HG03064 (cell line): ENCODE measurements around the gene PKNOX2.

ENCODE experiments used
- ATAC-seq: cut with Tn5 transposase; IDR thresholded peaks from one replicate; pipeline ENCODE4 v1.9.1; 2021; ENCODE audit warnings: low read depth; ENCODE audit not compliant: unreplicated experiment

The PKNOX2 gene

GRCh38 chr11:125348674-125349309 is 184.2 kb downstream of the PKNOX2 start:
- ATAC-seq: no peak

GRCh38 chr11:125350206-125351032 is 185.9 kb downstream of the PKNOX2 start:
- ATAC-seq: no peak

- no peak for ATAC-seq
Observed at GRCh38 chr11:125351033-125351867, 186.7 kb downstream of the PKNOX2 start.

GRCh38 chr11:125351868-125352250 is 187.3 kb downstream of the PKNOX2 start:
- ATAC-seq: no peak

- no peak for ATAC-seq
Observed at GRCh38 chr11:125356797-125357196, 192.2 kb downstream of the PKNOX2 start.

- no peak for ATAC-seq
Observed at GRCh38 chr11:125357551-125357950, 193.0 kb downstream of the PKNOX2 start.

GRCh38 chr11:125358254-125358840 is 193.8 kb downstream of the PKNOX2 start:
- ATAC-seq: no peak

- ATAC-seq: no peak
Observed at GRCh38 chr11:125359130-125359529, 194.6 kb downstream of the PKNOX2 start.

GRCh38 chr11:125360066-125360465 is 195.5 kb downstream of the PKNOX2 start:
- no peak for ATAC-seq

GRCh38 chr11:125364121-125364826 is 199.7 kb downstream of the PKNOX2 start:
- no peak for ATAC-seq

- no peak for ATAC-seq
Observed at GRCh38 chr11:125365196-125365931, 200.8 kb downstream of the PKNOX2 start.

GRCh38 chr11:125367710-125368109 is 203.2 kb downstream of the PKNOX2 start:
- no peak for ATAC-seq

GRCh38 chr11:125368757-125369156 is 204.2 kb downstream of the PKNOX2 start:
- ATAC-seq: no peak

GRCh38 chr11:125369808-125370207 is 205.3 kb downstream of the PKNOX2 start:
- no peak for ATAC-seq

GRCh38 chr11:125370561-125371389 is 206.2 kb downstream of the PKNOX2 start:
- no peak for ATAC-seq

GRCh38 chr11:125371431-125371935 is 206.9 kb downstream of the PKNOX2 start:
- ATAC-seq: no peak

GRCh38 chr11:125372088-125372487 is 207.5 kb downstream of the PKNOX2 start:
- ATAC-seq: no peak

GRCh38 chr11:125372911-125373310 is 208.4 kb downstream of the PKNOX2 start:
- no peak for ATAC-seq
